Right lobe of liver (tissue), 4 donors: ENCODE results near the gene FKRP.

Experiments used
- POLR2A ChIP-seq: fragments of 450-650 bp; IDR thresholded peaks from one replicate; pipeline ENCODE4 v1.6.1; 2017; ENCODE audit warnings: antibody characterized with exemption, mild to moderate bottlenecking
- TF ChIP-seq, protein P1 (sequence below), 4 donors: fragments of 200-600 bp in 3 of 4; fragments of 450-650 bp in 1 of 4; IDR thresholded peaks; one replicate each; pipeline versions ENCODE4 v1.5.1 to v1.8.0; 2016 to 2022; ENCODE audit warnings: antibody characterized with exemption in 4 of 4, mild to moderate bottlenecking in 2 of 4
- donor health status: DM: no; HTN: no; CAD: no.
- donor health status: DM: no; HTN: no; CAD: no.
- donor health status: DM: no; HTN: yes; CAD: no.

GRCh38 chr19:46715975-46716671 is 29.7 kb upstream of the FKRP start:
- TF ChIP-seq, protein P1, sequence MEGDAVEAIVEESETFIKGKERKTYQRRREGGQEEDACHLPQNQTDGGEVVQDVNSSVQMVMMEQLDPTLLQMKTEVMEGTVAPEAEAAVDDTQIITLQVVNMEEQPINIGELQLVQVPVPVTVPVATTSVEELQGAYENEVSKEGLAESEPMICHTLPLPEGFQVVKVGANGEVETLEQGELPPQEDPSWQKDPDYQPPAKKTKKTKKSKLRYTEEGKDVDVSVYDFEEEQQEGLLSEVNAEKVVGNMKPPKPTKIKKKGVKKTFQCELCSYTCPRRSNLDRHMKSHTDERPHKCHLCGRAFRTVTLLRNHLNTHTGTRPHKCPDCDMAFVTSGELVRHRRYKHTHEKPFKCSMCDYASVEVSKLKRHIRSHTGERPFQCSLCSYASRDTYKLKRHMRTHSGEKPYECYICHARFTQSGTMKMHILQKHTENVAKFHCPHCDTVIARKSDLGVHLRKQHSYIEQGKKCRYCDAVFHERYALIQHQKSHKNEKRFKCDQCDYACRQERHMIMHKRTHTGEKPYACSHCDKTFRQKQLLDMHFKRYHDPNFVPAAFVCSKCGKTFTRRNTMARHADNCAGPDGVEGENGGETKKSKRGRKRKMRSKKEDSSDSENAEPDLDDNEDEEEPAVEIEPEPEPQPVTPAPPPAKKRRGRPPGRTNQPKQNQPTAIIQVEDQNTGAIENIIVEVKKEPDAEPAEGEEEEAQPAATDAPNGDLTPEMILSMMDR (IDR thresholded peaks at IDR 0.05): no peak
- no peak for TF ChIP-seq POLR2A
